GM11168 (cell line): ENCODE data around the gene TOMM40L.
"Not testable (repeated sequence)": the region's sequence is repeated elsewhere in the genome, so short reads cannot be mapped to it uniquely, and the experiment has no call there.

Experiments
- in situ Hi-C: fragments of 300-500 bp; cut with MboI; formaldehyde crosslinking; loops from one replicate; pipeline ENCODE4 v1.12.0; 2022; ENCODE audit warnings: low sequenced_read_pairs; ENCODE audit not compliant: unreplicated experiment

The TOMM40L gene

GRCh38 chr1:161242313-161242712 lies 16.5 kb downstream of the TOMM40L start:
- in situ Hi-C loops: no loop called here

- in situ Hi-C loops: no loop called here
Observed at GRCh38 chr1:161244888-161245287, 19.0 kb downstream of the TOMM40L start.

GRCh38 chr1:161250100-161250499 lies 24.2 kb downstream of the TOMM40L start:
- in situ Hi-C loops: not testable (repeated sequence)

- in situ Hi-C loops: no loop called here
Observed at GRCh38 chr1:161250829-161251228, 25.0 kb downstream of the TOMM40L start.

- in situ Hi-C loops: no loop called here
Observed at GRCh38 chr1:161251579-161251978, 25.7 kb downstream of the TOMM40L start.

- in situ Hi-C loops: not testable (repeated sequence)
Observed at GRCh38 chr1:161255302-161255701, 29.4 kb downstream of the TOMM40L start.

- in situ Hi-C loops: not testable (repeated sequence)
Observed at GRCh38 chr1:161255955-161256520, 30.2 kb downstream of the TOMM40L start.

- in situ Hi-C loops: not testable (repeated sequence)
Observed at GRCh38 chr1:161257109-161257508, 31.2 kb downstream of the TOMM40L start.

GRCh38 chr1:161258439-161259344 lies 32.8 kb downstream of the TOMM40L start, which contains the start of gene PCP4L1:
TSS of gene PCP4L1 (plus strand) at chr1:161258745. CDS start at chr1:161258975, 230 bp downstream.
- in situ Hi-C loops: no loop called here

GRCh38 chr1:161259345-161259702 lies 33.5 kb downstream of the TOMM40L start:
- in situ Hi-C loops: no loop called here

- in situ Hi-C loops: no loop called here
Observed at GRCh38 chr1:161259765-161260164, 33.9 kb downstream of the TOMM40L start.

GRCh38 chr1:161260376-161261260 lies 34.8 kb downstream of the TOMM40L start:
- in situ Hi-C loops: no loop called here

- in situ Hi-C loops: no loop called here
Observed at GRCh38 chr1:161261261-161262235, 35.7 kb downstream of the TOMM40L start.

- in situ Hi-C loops: no loop called here
Observed at GRCh38 chr1:161265305-161265704, 39.4 kb downstream of the TOMM40L start.

- in situ Hi-C loops: no loop called here
Observed at GRCh38 chr1:161266202-161266601, 40.3 kb downstream of the TOMM40L start.

GRCh38 chr1:161266836-161267235 lies 41.0 kb downstream of the TOMM40L start:
- in situ Hi-C loops: no loop called here

GRCh38 chr1:161267321-161267720 lies 41.5 kb downstream of the TOMM40L start:
- in situ Hi-C loops: no loop called here

- in situ Hi-C loops: no loop called here
Observed at GRCh38 chr1:161273402-161273801, 47.5 kb downstream of the TOMM40L start.

GRCh38 chr1:161274874-161275273 lies 49.0 kb downstream of the TOMM40L start:
- in situ Hi-C loops: no loop called here
